T47D (cell line): ENCODE data around the gene GRID2.

Experiments
- DNase-seq, 2 experiments: peaks; one replicate each; pipeline versions ENCODE4 v3.0.0 to v3.0.0-alpha.2; 2011 to 2012; ENCODE audit warnings: low read depth in 1 of 2, low spot score in 1 of 2
- JUND ChIP-seq: IDR thresholded peaks from 2 replicates; pipeline ENCODE4 v1.6.1; 2012; ENCODE audit warnings: low read depth
- in situ Hi-C: cut with HindIII; loops from 2 replicates; pipeline ENCODE4 v1.10.0; 2016; ENCODE audit warnings: low sequenced_read_pairs, low pct_unique_long_range_greater_than_20kb

The GRID2 gene

DNA sequence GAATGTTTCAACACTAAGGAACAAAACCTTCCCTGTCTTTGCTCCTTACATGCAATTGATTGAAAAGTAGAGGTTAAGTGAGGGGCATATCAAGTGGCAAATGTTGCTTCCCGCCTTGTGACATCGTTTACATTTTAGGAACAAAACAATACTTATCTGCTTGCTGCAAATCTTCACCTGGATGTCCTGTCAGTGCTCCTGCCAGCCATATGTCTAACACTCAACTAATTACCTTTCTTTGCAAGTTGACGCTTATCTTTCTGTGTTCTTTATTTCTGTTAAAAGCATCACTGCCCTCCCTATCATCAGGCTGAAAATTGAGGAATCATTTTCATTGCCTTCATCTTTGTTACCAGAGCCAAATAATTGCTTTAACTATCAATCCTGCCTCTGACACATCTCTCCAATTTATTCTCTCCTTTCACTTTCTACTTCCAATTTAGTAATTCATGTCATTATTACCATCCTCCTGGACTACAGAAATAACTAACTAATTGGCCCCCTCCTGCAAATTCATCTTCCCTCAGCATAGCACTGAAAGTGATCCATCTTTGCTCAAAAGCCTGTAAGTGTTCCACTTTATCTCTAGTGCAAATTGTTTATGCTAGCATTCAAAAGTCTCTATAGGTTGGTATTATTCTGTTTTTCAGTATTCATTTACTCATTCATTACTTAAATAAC, 1226.1 kb downstream of the GRID2 start:
- DNase-seq, result no peak
- no peak for TF ChIP-seq JUND
- in situ Hi-C loops, result no loop called here

- in situ Hi-C loops, result no loop called here
- no peak for DNase-seq
- TF ChIP-seq JUND, result no peak
These were observed 1228.5 kb downstream of the GRID2 start for GRCh38 chr4:93532234-93532633.

- no peak for TF ChIP-seq JUND
- no peak for DNase-seq
- in situ Hi-C loops, result no loop called here
These were observed 1236.8 kb downstream of the GRID2 start for GRCh38 chr4:93540562-93540961.

- DNase-seq, result no peak
- TF ChIP-seq JUND, result no peak
- in situ Hi-C loops, result no loop called here
These were observed 1258.1 kb downstream of the GRID2 start for GRCh38 chr4:93561842-93562241.

GRCh38 chr4:93568758-93569157, 1265.0 kb downstream of the GRID2 start:
- DNase-seq, result no peak
- no peak for TF ChIP-seq JUND
- in situ Hi-C loops, result no loop called here

GRCh38 chr4:93573285-93573684, 1269.5 kb downstream of the GRID2 start:
- no peak for TF ChIP-seq JUND
- DNase-seq, result no peak
- in situ Hi-C loops, result no loop called here

DNA sequence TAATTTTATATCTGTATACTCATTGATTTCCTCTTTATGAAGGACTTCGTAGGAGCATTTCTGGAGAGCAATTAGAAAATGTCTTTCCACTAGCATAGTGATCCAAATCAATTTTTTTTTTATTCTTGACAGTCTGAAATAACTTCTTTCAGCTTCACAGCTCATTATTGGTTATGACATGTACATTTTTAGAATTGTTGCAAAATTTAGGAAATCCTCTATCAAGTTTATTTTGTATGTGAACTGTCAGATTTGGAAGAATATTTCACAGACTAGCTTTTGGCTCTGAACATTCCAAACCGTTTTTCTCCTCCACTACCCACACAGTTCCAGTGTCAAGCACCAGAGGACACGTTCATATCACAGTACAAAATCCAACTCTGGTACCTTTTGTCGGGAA, 1275.2 kb downstream of the GRID2 start:
- in situ Hi-C loops, result no loop called here
- TF ChIP-seq JUND, result no peak
- no peak for DNase-seq

- no peak for TF ChIP-seq JUND
- no peak for DNase-seq
- in situ Hi-C loops, result no loop called here
These were observed 1301.4 kb downstream of the GRID2 start for GRCh38 chr4:93605163-93605562.

DNA sequence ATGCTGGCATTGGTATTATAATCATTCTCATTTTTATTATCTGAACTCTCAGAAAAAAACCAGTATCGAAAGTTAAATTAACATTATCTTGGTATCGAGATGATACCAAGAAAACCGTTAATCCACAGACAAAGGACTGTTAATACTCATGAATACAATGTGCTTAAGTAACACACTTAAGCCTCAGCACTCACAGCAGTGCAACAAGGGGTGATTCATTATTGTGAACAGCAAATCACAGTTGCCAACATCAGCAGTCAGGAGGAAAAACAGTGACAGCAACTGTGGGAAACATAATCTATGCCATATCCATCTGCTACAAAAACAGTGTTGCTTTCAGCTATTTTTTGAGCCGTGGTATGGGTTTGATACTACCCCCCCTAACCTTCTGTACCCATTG, 1313.8 kb downstream of the GRID2 start:
- no peak for TF ChIP-seq JUND
- in situ Hi-C loops, result no loop called here
- no peak for DNase-seq

GRCh38 chr4:93633721-93634120, 1330.0 kb downstream of the GRID2 start:
- in situ Hi-C loops, result no loop called here
- no peak for TF ChIP-seq JUND
- no peak for DNase-seq

- in situ Hi-C loops, result no loop called here
- DNase-seq, result no peak
- no peak for TF ChIP-seq JUND
These were observed 1332.2 kb downstream of the GRID2 start for GRCh38 chr4:93635943-93636342.

- DNase-seq, result no peak
- in situ Hi-C loops, result no loop called here
- TF ChIP-seq JUND, result no peak
These were observed 1341.4 kb downstream of the GRID2 start for GRCh38 chr4:93645120-93645519.

- TF ChIP-seq JUND, result no peak
- in situ Hi-C loops, result no loop called here
- no peak for DNase-seq
These were observed 1342.6 kb downstream of the GRID2 start for GRCh38 chr4:93646233-93646930.

DNA sequence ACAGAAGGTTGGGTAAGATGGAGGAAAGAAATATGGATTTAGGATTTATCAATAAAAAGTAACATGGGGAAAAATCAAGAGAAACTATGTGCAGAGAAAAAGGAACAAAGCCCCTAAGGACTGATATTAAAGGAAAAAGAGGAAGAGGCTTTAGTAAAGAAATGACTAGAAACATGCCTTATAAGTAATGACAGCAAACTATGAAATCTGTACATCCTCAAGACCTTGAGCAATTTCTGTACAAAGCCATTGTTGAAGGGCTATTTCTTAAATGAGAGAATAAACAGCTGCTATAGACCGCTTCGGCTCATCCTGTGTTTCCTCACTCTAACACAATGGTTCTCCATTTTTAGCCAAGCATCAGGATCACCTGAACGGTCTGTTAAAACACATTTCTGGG, 1344.5 kb downstream of the GRID2 start:
- in situ Hi-C loops, result no loop called here
- DNase-seq, result no peak
- no peak for TF ChIP-seq JUND
